WTC11 (cell line): ENCODE data around the gene SLC24A4.

Experiments
- ATF1 ChIP-seq: sonication (generic); formaldehyde crosslinking; IDR thresholded peaks from 2 replicates; pipeline ENCODE4 v1.8.1; 2023; ENCODE audit warnings: mild to moderate bottlenecking, moderate library complexity, missing genetic modification reagents
- CBFB ChIP-seq: sonication (generic); formaldehyde crosslinking; IDR thresholded peaks from 2 replicates; pipeline ENCODE4 v1.8.1; 2022; ENCODE audit warnings: mild to moderate bottlenecking, low read depth, missing genetic modification reagents
- ESRRA ChIP-seq: sonication (generic); formaldehyde crosslinking; IDR thresholded peaks from 2 replicates; pipeline ENCODE4 v1.8.1; 2022; ENCODE audit warnings: mild to moderate bottlenecking, missing genetic modification reagents, borderline replicate concordance
- JUN ChIP-seq: sonication (generic); formaldehyde crosslinking; IDR thresholded peaks from 2 replicates; pipeline ENCODE4 v1.8.0; 2023; ENCODE audit warnings: mild to moderate bottlenecking, missing genetic modification reagents
- MXD4 ChIP-seq: fragments of 250-450 bp; sonication (Bioruptor Pico); IDR thresholded peaks from 2 replicates; pipeline ENCODE4 v1.8.0; 2021; ENCODE audit warnings: mild to moderate bottlenecking, moderate library complexity, borderline replicate concordance
- NFE2L1 ChIP-seq: sonication (generic); formaldehyde crosslinking; IDR thresholded peaks from 2 replicates; pipeline ENCODE4 v1.8.1; 2023; ENCODE audit warnings: missing genetic modification reagents
- TF ChIP-seq, protein P1 (sequence below): sonication (generic); formaldehyde crosslinking; IDR thresholded peaks from 2 replicates; pipeline ENCODE4 v1.8.1; 2022; ENCODE audit warnings: missing genetic modification reagents, borderline replicate concordance
- TF ChIP-seq, protein P2 (sequence below): sonication (generic); formaldehyde crosslinking; IDR thresholded peaks from 2 replicates; pipeline ENCODE4 v1.8.0; 2022; ENCODE audit warnings: mild to moderate bottlenecking, missing genetic modification reagents
- TF ChIP-seq, protein P3 (sequence below): sonication (generic); formaldehyde crosslinking; conservative IDR thresholded peaks from 2 replicates; pipeline ENCODE4 v1.8.1; 2022; ENCODE audit warnings: mild to moderate bottlenecking, missing genetic modification reagents
- TF ChIP-seq, protein P4 (sequence below): fragments of 200-600 bp; IDR thresholded peaks from 2 replicates; pipeline ENCODE4 v1.8.0; 2022; ENCODE audit warnings: antibody characterized with exemption
- TF ChIP-seq, protein P5 (sequence below): sonication (generic); formaldehyde crosslinking; IDR thresholded peaks from 2 replicates; pipeline ENCODE4 v1.8.0; 2022; ENCODE audit warnings: mild to moderate bottlenecking, missing genetic modification reagents
- TF ChIP-seq, protein P6 (sequence below): sonication (generic); formaldehyde crosslinking; IDR thresholded peaks from 2 replicates; pipeline ENCODE4 v1.8.1; 2023; ENCODE audit warnings: mild to moderate bottlenecking, missing genetic modification reagents, moderate library complexity

DNA sequence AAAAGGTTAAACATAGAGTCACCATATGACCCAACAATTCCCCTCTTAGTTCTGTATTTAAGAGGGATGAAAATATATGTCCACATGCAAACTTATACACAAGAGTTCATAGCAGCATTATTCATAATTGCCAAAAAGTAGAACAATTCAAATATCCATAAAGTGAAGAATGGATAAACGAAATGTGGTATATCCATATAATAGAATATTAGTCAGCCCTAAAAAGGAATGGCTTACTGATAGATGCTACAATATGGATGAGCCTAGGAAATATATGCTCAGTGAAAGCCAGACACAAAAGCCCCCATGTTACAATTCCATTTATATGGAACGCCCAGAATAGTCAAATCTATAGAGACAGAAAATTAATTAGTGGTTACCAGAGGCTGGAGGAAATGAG, 146.6 kb downstream of the SLC24A4 start:
- TF ChIP-seq MXD4 (CRISPR knock-in tag), result no peak
- TF ChIP-seq, protein P1, sequence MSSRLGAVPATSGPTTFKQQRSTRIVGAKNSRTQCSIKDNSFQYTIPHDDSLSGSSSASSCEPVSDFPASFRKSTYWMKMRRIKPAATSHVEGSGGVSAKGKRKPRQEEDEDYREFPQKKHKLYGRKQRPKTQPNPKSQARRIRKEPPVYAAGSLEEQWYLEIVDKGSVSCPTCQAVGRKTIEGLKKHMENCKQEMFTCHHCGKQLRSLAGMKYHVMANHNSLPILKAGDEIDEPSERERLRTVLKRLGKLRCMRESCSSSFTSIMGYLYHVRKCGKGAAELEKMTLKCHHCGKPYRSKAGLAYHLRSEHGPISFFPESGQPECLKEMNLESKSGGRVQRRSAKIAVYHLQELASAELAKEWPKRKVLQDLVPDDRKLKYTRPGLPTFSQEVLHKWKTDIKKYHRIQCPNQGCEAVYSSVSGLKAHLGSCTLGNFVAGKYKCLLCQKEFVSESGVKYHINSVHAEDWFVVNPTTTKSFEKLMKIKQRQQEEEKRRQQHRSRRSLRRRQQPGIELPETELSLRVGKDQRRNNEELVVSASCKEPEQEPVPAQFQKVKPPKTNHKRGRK (CRISPR knock-in tag), result no peak
- TF ChIP-seq, protein P2, sequence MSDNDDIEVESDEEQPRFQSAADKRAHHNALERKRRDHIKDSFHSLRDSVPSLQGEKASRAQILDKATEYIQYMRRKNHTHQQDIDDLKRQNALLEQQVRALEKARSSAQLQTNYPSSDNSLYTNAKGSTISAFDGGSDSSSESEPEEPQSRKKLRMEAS, result no peak
- TF ChIP-seq JUN (CRISPR knock-in tag), result no peak
- TF ChIP-seq, protein P3, sequence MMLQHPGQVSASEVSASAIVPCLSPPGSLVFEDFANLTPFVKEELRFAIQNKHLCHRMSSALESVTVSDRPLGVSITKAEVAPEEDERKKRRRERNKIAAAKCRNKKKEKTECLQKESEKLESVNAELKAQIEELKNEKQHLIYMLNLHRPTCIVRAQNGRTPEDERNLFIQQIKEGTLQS (CRISPR knock-in tag), result no peak
- TF ChIP-seq CBFB, result no peak
- no peak for TF ChIP-seq ATF1 (CRISPR knock-in tag)
- TF ChIP-seq, protein P4, sequence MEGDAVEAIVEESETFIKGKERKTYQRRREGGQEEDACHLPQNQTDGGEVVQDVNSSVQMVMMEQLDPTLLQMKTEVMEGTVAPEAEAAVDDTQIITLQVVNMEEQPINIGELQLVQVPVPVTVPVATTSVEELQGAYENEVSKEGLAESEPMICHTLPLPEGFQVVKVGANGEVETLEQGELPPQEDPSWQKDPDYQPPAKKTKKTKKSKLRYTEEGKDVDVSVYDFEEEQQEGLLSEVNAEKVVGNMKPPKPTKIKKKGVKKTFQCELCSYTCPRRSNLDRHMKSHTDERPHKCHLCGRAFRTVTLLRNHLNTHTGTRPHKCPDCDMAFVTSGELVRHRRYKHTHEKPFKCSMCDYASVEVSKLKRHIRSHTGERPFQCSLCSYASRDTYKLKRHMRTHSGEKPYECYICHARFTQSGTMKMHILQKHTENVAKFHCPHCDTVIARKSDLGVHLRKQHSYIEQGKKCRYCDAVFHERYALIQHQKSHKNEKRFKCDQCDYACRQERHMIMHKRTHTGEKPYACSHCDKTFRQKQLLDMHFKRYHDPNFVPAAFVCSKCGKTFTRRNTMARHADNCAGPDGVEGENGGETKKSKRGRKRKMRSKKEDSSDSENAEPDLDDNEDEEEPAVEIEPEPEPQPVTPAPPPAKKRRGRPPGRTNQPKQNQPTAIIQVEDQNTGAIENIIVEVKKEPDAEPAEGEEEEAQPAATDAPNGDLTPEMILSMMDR, result no peak
- TF ChIP-seq, protein P5, sequence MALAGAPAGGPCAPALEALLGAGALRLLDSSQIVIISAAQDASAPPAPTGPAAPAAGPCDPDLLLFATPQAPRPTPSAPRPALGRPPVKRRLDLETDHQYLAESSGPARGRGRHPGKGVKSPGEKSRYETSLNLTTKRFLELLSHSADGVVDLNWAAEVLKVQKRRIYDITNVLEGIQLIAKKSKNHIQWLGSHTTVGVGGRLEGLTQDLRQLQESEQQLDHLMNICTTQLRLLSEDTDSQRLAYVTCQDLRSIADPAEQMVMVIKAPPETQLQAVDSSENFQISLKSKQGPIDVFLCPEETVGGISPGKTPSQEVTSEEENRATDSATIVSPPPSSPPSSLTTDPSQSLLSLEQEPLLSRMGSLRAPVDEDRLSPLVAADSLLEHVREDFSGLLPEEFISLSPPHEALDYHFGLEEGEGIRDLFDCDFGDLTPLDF (CRISPR knock-in tag), result no peak
- TF ChIP-seq, protein P6, sequence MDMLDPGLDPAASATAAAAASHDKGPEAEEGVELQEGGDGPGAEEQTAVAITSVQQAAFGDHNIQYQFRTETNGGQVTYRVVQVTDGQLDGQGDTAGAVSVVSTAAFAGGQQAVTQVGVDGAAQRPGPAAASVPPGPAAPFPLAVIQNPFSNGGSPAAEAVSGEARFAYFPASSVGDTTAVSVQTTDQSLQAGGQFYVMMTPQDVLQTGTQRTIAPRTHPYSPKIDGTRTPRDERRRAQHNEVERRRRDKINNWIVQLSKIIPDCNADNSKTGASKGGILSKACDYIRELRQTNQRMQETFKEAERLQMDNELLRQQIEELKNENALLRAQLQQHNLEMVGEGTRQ, result no peak
- TF ChIP-seq ESRRA, result no peak
- no peak for TF ChIP-seq NFE2L1 (CRISPR knock-in tag)
